Ovary (tissue), 3 donors: ENCODE data around the gene PRDX2.

Experiments
- POLR2A ChIP-seq: fragments of 450-650 bp; IDR thresholded peaks from one replicate; pipeline ENCODE4 v1.6.1; 2017; ENCODE audit warnings: antibody characterized with exemption, mild to moderate bottlenecking, moderate library complexity
- TF ChIP-seq, protein P1 (sequence below), 3 donors: fragments of 450-650 bp in 2 of 3; fragments of 200-600 bp in 1 of 3; IDR thresholded peaks; one replicate each; pipeline versions ENCODE4 v1.5.1 to v1.8.0; 2016 to 2022; ENCODE audit warnings: antibody characterized with exemption in 3 of 3, mild to moderate bottlenecking in 1 of 3
- donor health status: DM: no; HTN: no; CAD: no.

- TF ChIP-seq POLR2A = no peak
- TF ChIP-seq, protein P1, sequence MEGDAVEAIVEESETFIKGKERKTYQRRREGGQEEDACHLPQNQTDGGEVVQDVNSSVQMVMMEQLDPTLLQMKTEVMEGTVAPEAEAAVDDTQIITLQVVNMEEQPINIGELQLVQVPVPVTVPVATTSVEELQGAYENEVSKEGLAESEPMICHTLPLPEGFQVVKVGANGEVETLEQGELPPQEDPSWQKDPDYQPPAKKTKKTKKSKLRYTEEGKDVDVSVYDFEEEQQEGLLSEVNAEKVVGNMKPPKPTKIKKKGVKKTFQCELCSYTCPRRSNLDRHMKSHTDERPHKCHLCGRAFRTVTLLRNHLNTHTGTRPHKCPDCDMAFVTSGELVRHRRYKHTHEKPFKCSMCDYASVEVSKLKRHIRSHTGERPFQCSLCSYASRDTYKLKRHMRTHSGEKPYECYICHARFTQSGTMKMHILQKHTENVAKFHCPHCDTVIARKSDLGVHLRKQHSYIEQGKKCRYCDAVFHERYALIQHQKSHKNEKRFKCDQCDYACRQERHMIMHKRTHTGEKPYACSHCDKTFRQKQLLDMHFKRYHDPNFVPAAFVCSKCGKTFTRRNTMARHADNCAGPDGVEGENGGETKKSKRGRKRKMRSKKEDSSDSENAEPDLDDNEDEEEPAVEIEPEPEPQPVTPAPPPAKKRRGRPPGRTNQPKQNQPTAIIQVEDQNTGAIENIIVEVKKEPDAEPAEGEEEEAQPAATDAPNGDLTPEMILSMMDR (IDR thresholded peaks at IDR 0.05) = peak in 1 of 3 donors; percentile 8
Observed at GRCh38 chr19:12789098-12789903, 12.3 kb downstream of the PRDX2 start.
